ENCODE measurements around the gene UBASH3B.

DNA sequence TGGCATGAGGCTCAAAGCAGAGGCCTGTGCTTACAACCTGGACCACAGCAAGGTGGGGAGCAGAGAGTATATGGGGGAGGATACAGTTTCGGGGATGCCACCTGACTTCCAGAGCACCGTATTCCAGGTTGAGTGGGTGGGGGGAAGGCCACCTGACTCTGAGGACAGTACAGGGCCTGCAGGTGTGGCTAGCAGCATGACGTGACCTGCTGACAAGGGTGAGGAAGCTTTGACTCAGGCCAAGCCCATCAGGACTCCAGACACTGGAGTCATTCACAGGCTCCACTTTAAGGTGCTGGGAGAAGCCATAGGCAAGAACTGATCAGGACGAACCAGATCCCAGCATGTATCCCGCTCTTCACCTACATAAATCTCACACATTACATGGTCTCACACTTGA is 148.2 kb downstream of the UBASH3B start:
- no peak for TF ChIP-seq GATA3 (IDR thresholded peaks at IDR 0.05; ENCODE audit: low read depth, low read length)
- TF ChIP-seq GATA2 (IDR thresholded peaks at IDR 0.05; ENCODE audit: low read depth, low read length) = no peak
